ENCODE measurements around the gene FCAR.
"Not testable (repeated sequence)": the region's sequence is repeated elsewhere in the genome, so short reads cannot be mapped to it uniquely, and the experiment has no call there.

DNA sequence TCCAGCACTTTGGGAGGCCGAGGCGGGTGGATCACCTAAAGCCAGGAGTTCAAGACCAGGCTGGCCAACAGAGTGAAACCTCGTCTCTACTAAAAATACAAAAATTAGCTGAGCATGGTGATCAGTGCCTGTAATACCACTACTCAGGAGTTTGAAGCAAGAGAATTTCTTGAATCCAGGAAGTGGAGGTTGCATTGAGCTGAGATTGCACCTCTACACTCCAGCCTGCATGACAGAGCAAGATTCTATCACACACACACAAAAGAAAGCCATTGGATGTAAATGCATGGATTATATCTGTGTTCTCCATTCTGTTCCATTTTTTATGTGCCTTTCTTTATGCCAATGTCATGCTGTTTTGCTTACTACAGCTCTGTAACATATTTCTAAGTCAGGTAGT lies 15.6 kb upstream of the FCAR start:
- TF ChIP-seq, protein P1, sequence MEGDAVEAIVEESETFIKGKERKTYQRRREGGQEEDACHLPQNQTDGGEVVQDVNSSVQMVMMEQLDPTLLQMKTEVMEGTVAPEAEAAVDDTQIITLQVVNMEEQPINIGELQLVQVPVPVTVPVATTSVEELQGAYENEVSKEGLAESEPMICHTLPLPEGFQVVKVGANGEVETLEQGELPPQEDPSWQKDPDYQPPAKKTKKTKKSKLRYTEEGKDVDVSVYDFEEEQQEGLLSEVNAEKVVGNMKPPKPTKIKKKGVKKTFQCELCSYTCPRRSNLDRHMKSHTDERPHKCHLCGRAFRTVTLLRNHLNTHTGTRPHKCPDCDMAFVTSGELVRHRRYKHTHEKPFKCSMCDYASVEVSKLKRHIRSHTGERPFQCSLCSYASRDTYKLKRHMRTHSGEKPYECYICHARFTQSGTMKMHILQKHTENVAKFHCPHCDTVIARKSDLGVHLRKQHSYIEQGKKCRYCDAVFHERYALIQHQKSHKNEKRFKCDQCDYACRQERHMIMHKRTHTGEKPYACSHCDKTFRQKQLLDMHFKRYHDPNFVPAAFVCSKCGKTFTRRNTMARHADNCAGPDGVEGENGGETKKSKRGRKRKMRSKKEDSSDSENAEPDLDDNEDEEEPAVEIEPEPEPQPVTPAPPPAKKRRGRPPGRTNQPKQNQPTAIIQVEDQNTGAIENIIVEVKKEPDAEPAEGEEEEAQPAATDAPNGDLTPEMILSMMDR (IDR thresholded peaks at IDR 0.05; ENCODE audit: low read depth, low read length): not testable (repeated sequence)
- TF ChIP-seq EZH2phosphoT487 (IDR thresholded peaks at IDR 0.05; ENCODE audit: low read depth): not testable (repeated sequence)

All from OCI-LY3 (cell line).